ENCODE measurements around the gene HYDIN.
"Not testable (repeated sequence)": the region's sequence is repeated elsewhere in the genome, so short reads cannot be mapped to it uniquely, and the experiment has no call there.

Gene HYDIN

DNA sequence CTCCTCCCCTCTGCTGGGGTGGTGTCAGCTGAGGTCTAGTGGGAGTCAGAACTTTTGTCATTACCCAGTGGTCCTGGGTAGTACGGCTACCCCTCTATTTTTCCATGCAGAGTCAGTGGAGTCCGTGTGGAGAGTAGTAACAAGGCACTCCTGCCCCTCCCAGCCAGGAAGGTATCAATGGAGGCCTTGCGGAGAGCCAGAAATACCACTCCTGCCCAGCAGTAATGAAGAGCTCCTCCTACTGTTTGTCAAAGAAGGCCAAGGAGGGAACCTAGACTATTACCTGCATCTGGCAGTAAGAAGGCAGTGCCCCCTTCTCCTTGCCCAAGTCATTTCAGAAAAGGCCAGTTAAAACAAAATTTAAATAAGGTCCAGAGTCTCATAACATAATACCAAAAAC lies 262.2 kb downstream of the HYDIN start:
- H3K36me3 ChIP-seq (ENCODE audit: insufficient read depth, low read length); H3K4me3 ChIP-seq (ENCODE audit: low read length); H3K9me3 ChIP-seq (replicated peaks; ENCODE audit: low read length); H3K9ac ChIP-seq (ENCODE audit: low read depth, low read length); H3K4me1 ChIP-seq (ENCODE audit: control insufficient read depth, insufficient read depth, low read length); H3K27me3 ChIP-seq (ENCODE audit: control insufficient read depth, insufficient read depth, low read length); H3K4me2 ChIP-seq (ENCODE audit: low read length): not testable (repeated sequence)

DNA sequence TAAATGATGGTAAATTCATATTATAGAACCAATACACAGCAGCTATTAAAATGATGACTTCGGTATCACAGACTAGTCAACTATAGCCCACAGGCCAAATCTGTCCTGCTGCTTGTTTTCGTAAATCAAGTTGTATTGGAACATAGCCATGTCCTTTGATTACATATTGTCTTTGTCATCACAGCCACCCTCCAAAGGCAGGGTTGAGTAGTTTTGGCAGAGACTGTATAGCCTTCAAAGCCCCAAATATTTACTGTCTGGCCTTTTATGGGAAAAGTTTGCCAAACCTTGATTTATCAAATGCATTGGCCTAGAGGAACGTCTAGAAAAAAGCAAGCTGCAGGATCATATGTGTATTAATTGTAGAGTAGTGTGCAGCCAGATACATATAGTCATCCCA lies 270.4 kb downstream of the HYDIN start:
- not testable (repeated sequence) for H3K4me1 ChIP-seq (ENCODE audit: control insufficient read depth, insufficient read depth, low read length); H3K36me3 ChIP-seq (ENCODE audit: insufficient read depth, low read length); H3K27me3 ChIP-seq (ENCODE audit: control insufficient read depth, insufficient read depth, low read length); H3K9ac ChIP-seq (ENCODE audit: low read depth, low read length); H3K4me3 ChIP-seq (ENCODE audit: low read length); H3K4me2 ChIP-seq (ENCODE audit: low read length); H3K9me3 ChIP-seq (replicated peaks; ENCODE audit: low read length)

DNA sequence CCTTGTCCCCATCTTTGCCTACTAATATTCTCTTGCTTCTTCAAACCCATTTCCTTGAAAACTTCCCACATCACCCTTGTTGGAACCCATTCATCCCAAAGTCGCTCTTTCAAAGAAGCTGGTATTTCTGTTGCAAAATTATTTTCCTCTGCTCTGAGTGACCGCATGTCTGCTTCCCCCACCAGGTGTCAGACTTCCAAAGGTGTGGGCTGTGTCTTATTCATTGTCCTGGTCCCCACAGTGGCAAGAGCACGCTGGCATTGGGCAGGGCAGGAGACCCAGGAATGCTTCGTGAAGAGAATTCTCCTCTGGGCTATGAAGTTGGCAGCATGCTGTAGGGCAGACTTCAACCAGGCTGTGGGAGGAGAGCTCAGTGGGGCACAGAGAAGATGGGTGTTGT lies 275.6 kb downstream of the HYDIN start:
- H3K9me3 ChIP-seq (replicated peaks; ENCODE audit: low read length); H3K9ac ChIP-seq (ENCODE audit: low read depth, low read length); H3K4me2 ChIP-seq (ENCODE audit: low read length); H3K36me3 ChIP-seq (ENCODE audit: insufficient read depth, low read length); H3K4me3 ChIP-seq (ENCODE audit: low read length); H3K27me3 ChIP-seq (ENCODE audit: control insufficient read depth, insufficient read depth, low read length); H3K4me1 ChIP-seq (ENCODE audit: control insufficient read depth, insufficient read depth, low read length): not testable (repeated sequence)

DNA sequence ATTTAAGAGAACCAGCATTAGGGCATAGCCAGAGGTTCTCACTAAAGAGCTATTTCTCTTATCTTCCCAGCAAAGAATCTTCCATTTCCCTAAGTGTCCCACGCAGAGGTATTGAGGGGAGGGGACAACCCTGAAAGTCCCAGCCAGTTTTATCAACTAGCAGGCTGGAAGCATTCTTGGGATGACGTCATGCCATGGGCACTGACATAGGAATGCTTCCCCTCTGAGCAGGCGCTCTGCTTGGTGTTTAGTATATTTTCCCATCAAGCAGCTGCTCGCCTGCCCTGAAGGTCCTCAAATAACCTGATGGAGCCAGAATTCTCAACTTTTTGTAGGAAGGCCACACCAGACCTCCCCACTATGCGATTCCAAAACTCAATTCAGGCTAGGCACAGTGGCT lies 276.7 kb downstream of the HYDIN start:
- not testable (repeated sequence) for H3K9me3 ChIP-seq (replicated peaks; ENCODE audit: low read length); H3K4me2 ChIP-seq (ENCODE audit: low read length); H3K36me3 ChIP-seq (ENCODE audit: insufficient read depth, low read length); H3K4me1 ChIP-seq (ENCODE audit: control insufficient read depth, insufficient read depth, low read length); H3K27me3 ChIP-seq (ENCODE audit: control insufficient read depth, insufficient read depth, low read length); H3K4me3 ChIP-seq (ENCODE audit: low read length); H3K9ac ChIP-seq (ENCODE audit: low read depth, low read length)

DNA sequence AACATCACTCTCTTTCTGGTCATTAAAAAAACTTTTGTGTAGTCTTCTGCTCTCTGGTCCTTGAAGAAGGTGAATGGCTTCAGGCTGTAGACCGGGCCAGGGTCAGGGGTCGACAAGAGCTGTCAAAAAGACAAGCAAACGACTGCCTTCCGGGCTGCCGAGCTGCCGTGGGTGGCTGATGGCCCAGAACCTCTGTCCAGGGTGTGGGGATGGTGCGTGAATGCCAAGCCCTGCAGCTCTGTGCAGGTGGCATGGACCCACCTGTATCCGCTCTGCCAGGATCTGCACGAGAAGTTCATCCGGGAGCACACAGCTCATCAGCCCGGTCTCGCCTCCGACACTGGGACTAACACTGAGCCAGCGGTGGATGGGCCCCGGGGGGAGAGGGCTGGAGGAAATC lies 287.0 kb downstream of the HYDIN start:
- not testable (repeated sequence) for H3K27me3 ChIP-seq (ENCODE audit: control insufficient read depth, insufficient read depth, low read length); H3K4me2 ChIP-seq (ENCODE audit: low read length); H3K36me3 ChIP-seq (ENCODE audit: insufficient read depth, low read length); H3K4me3 ChIP-seq (ENCODE audit: low read length); H3K9ac ChIP-seq (ENCODE audit: low read depth, low read length); H3K9me3 ChIP-seq (replicated peaks; ENCODE audit: low read length); H3K4me1 ChIP-seq (ENCODE audit: control insufficient read depth, insufficient read depth, low read length)

DNA sequence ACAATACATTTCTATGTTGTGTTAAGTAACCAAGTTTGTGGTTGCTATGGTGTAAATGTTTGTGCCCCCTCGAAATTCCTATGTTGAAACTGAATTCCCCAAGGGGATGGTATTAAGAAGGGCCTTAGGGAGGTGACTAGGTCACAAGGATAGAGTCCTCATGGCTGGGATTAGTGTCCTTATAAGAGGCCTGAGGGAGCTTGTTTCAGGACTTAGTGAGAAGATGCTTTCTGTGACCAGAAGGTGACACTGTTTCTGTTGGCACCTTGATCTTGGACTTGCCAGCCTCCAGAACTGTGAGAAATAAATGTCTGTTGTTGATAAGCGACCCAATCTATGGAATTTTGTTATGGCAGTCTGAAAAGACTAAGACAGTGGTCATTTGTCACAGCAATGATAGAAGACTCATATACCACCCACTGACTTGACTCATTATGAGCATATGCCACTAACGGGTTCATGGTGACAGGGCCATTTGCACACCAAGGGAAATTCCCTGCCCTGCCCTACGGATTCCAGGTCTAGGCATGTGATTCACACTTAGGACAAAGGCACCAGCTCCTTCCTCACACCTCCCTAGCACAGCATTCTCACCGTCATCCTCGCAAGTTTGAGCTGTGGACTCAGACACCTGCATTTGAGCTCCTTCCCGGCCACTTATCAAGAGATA lies 290.7 kb downstream of the HYDIN start:
- H3K4me1 ChIP-seq (ENCODE audit: control insufficient read depth, insufficient read depth, low read length); H3K27me3 ChIP-seq (ENCODE audit: control insufficient read depth, insufficient read depth, low read length); H3K9ac ChIP-seq (ENCODE audit: low read depth, low read length); H3K4me2 ChIP-seq (ENCODE audit: low read length); H3K4me3 ChIP-seq (ENCODE audit: low read length); H3K36me3 ChIP-seq (ENCODE audit: insufficient read depth, low read length); H3K9me3 ChIP-seq (replicated peaks; ENCODE audit: low read length): not testable (repeated sequence)

GRCh38 chr16:70936781-70937525 lies 293.6 kb downstream of the HYDIN start:
- not testable (repeated sequence) for H3K9ac ChIP-seq (ENCODE audit: low read depth, low read length); H3K4me2 ChIP-seq (ENCODE audit: low read length); H3K9me3 ChIP-seq (replicated peaks; ENCODE audit: low read length); H3K27me3 ChIP-seq (ENCODE audit: control insufficient read depth, insufficient read depth, low read length); H3K36me3 ChIP-seq (ENCODE audit: insufficient read depth, low read length); H3K4me3 ChIP-seq (ENCODE audit: low read length); H3K4me1 ChIP-seq (ENCODE audit: control insufficient read depth, insufficient read depth, low read length)

- H3K9me3 ChIP-seq (replicated peaks; ENCODE audit: low read length); H3K4me1 ChIP-seq (ENCODE audit: control insufficient read depth, insufficient read depth, low read length); H3K4me3 ChIP-seq (ENCODE audit: low read length); H3K36me3 ChIP-seq (ENCODE audit: insufficient read depth, low read length); H3K27me3 ChIP-seq (ENCODE audit: control insufficient read depth, insufficient read depth, low read length); H3K9ac ChIP-seq (ENCODE audit: low read depth, low read length); H3K4me2 ChIP-seq (ENCODE audit: low read length): not testable (repeated sequence)
Observed at GRCh38 chr16:70935325-70935724, 295.2 kb downstream of the HYDIN start.

- not testable (repeated sequence) for H3K9ac ChIP-seq (ENCODE audit: low read depth, low read length); H3K9me3 ChIP-seq (replicated peaks; ENCODE audit: low read length); H3K4me1 ChIP-seq (ENCODE audit: control insufficient read depth, insufficient read depth, low read length); H3K36me3 ChIP-seq (ENCODE audit: insufficient read depth, low read length); H3K4me3 ChIP-seq (ENCODE audit: low read length); H3K4me2 ChIP-seq (ENCODE audit: low read length); H3K27me3 ChIP-seq (ENCODE audit: control insufficient read depth, insufficient read depth, low read length)
Observed at GRCh38 chr16:70933746-70934145, 296.8 kb downstream of the HYDIN start.

GRCh38 chr16:70930757-70931156 lies 299.8 kb downstream of the HYDIN start:
- H3K4me3 ChIP-seq (ENCODE audit: low read length); H3K4me2 ChIP-seq (ENCODE audit: low read length); H3K4me1 ChIP-seq (ENCODE audit: control insufficient read depth, insufficient read depth, low read length); H3K36me3 ChIP-seq (ENCODE audit: insufficient read depth, low read length); H3K27me3 ChIP-seq (ENCODE audit: control insufficient read depth, insufficient read depth, low read length); H3K9me3 ChIP-seq (replicated peaks; ENCODE audit: low read length); H3K9ac ChIP-seq (ENCODE audit: low read depth, low read length): not testable (repeated sequence)

- not testable (repeated sequence) for H3K4me1 ChIP-seq (ENCODE audit: control insufficient read depth, insufficient read depth, low read length); H3K36me3 ChIP-seq (ENCODE audit: insufficient read depth, low read length); H3K27me3 ChIP-seq (ENCODE audit: control insufficient read depth, insufficient read depth, low read length); H3K9ac ChIP-seq (ENCODE audit: low read depth, low read length); H3K9me3 ChIP-seq (replicated peaks; ENCODE audit: low read length); H3K4me3 ChIP-seq (ENCODE audit: low read length); H3K4me2 ChIP-seq (ENCODE audit: low read length)
Observed at GRCh38 chr16:70922164-70922563, 308.4 kb downstream of the HYDIN start.

DNA sequence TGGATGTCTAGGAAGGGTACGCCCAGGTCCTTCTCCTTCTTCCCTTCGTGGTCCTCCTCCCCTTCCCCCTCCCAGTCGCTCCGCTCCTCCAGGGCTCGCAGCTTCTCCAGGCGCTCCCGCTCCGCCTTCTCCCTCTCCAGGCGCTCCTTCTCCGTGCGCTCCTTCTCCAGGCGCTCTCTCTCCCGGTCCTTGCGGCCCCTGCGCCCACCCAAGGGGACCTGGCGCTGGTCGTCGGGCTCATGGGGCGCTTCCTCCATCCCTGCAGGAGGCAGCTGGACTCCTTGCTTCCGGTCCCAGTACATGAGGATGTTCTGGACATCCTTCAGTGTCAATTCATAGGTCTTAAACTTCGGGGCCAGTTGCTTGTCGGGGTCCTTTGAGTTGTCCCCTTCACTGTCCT lies 309.9 kb downstream of the HYDIN start:
- not testable (repeated sequence) for H3K27me3 ChIP-seq (ENCODE audit: control insufficient read depth, insufficient read depth, low read length); H3K36me3 ChIP-seq (ENCODE audit: insufficient read depth, low read length); H3K9ac ChIP-seq (ENCODE audit: low read depth, low read length); H3K4me2 ChIP-seq (ENCODE audit: low read length); H3K4me1 ChIP-seq (ENCODE audit: control insufficient read depth, insufficient read depth, low read length); H3K4me3 ChIP-seq (ENCODE audit: low read length); H3K9me3 ChIP-seq (replicated peaks; ENCODE audit: low read length)

All from skeletal muscle satellite cell (primary cell).